HCT116 (cell line): Measurements from ENCODE around the gene USP21. TPM values are rescaled to one million over a fixed set of nuclear protein-coding genes. Genes with fewer than 3 reads are reported as not detected.

Experiments used
- ATAC-seq: fragments of 200-7000 bp; cut with Tn5 transposase; 2 replicates; pipeline ENCODE4 v1.9.1; 2020; ENCODE audit warnings: mild to moderate bottlenecking, moderate library complexity
- BruUV-seq: library from RNA; stranded (reverse); fragments of 400-500 nt; replicated peaks from 2 replicates; lab custom pipeline; 2021; lab: Mats Ljungman, UMichigan
- CTCF ChIA-PET: fragments of 300-600 bp; sonication (Branson Sonifier 250); formaldehyde crosslinking; loops from one replicate; lab custom pipeline; 2021; ENCODE audit warnings: antibody characterized with exemption; lab: Charles Lee
- POLR2A ChIA-PET: fragments of 300-600, 350-600 bp; sonication (Branson Sonifier 250); formaldehyde crosslinking; loops from one replicate; lab custom pipeline; 2021; ENCODE audit warnings: antibody characterized with exemption; lab: Charles Lee
- RAD21 ChIA-PET, 2 experiments: fragments of 300-600 bp; sonication (Branson Sonifier 250); formaldehyde crosslinking; loops; one replicate each; lab custom pipeline; 2023; ENCODE audit warnings: low total read pairs in 2 of 2; ENCODE audit not compliant: uncharacterized antibody in 2 of 2, unreplicated experiment in 2 of 2, low non-redundant PET in 1 of 2; lab: Charles Lee
- DNase-seq: peaks from one replicate; pipeline ENCODE4 v3.0.0-alpha.2; 2010; ENCODE audit warnings: low read depth, low spot score
- H2AFZ ChIP-seq: fragments of 200-600 bp; shearing (Covaris generic), sonication (generic); 2 replicates; pipeline ENCODE4 v1.6.1; 2017; ENCODE audit warnings: low read depth, mixed run types, mixed read lengths, antibody characterized with exemption, low read length; ENCODE audit not compliant: poor library complexity, severe bottlenecking
- H3K27ac ChIP-seq: 2 replicates; pipeline ENCODE4 v1.5.1; 2012; ENCODE audit warnings: low read depth, low read length
- H3K27me3 ChIP-seq: fragments of 200-600 bp; sonication (generic); 2 replicates; pipeline ENCODE4 v1.6.1; 2016; ENCODE audit warnings: mixed run types, low read length, mixed read lengths; ENCODE audit not compliant: insufficient read depth
- H3K36me3 ChIP-seq, 2 experiments: fragments of 200-500 bp in 1 of 2; fragments of 200-600 bp in 1 of 2; sonication (Bioruptor generic) in 1 of 2; sonication (generic) in 1 of 2; 2 replicates each; pipeline versions ENCODE4 v1.5.1 to v1.6.1; 2014 to 2016; ENCODE audit warnings: low read length in 2 of 2, inconsistent platforms in 1 of 2, mixed read lengths in 1 of 2, mixed run types in 1 of 2; ENCODE audit not compliant: insufficient read depth in 2 of 2, control insufficient read depth in 1 of 2
- H3K4me1 ChIP-seq, 2 experiments: fragments of 200-600 bp in 1 of 2; sonication (generic) in 1 of 2; 2 replicates each; pipeline versions ENCODE4 v1.5.1 to v1.6.1; 2012 to 2017; ENCODE audit warnings: low read length in 2 of 2, inconsistent platforms in 1 of 2, mild to moderate bottlenecking in 1 of 2, mixed read lengths in 1 of 2, mixed run types in 1 of 2, moderate library complexity in 1 of 2; ENCODE audit not compliant: insufficient read depth in 2 of 2, control insufficient read depth in 1 of 2
- H3K4me2 ChIP-seq: fragments of 200-600 bp; sonication (generic); 2 replicates; pipeline ENCODE4 v1.6.1; 2017; ENCODE audit warnings: mixed run types, low read length, mixed read lengths
- H3K4me3 ChIP-seq, 2 experiments: fragments of 200-600 bp in 1 of 2; sonication (generic) in 1 of 2; replicated peaks in 1 of 2; 2 replicates each; pipeline ENCODE4 v1.5.1; 2011 to 2016; ENCODE audit warnings: low read length in 2 of 2, control low read depth in 1 of 2, low read depth in 1 of 2, mild to moderate bottlenecking in 1 of 2, mixed read lengths in 1 of 2, mixed run types in 1 of 2
- H3K79me2 ChIP-seq: fragments of 200-600 bp; sonication (generic); 2 replicates; pipeline ENCODE4 v1.6.1; 2017; ENCODE audit warnings: mild to moderate bottlenecking, mixed run types, low read length, moderate library complexity, mixed read lengths; ENCODE audit not compliant: insufficient read depth
- H3K9ac ChIP-seq: fragments of 200-600 bp; sonication (generic); 2 replicates; pipeline ENCODE4 v1.6.1; 2016; ENCODE audit warnings: low read length, mixed read lengths
- H3K9me2 ChIP-seq: fragments of 200-600 bp; sonication (generic), shearing (Covaris generic); 2 replicates; pipeline ENCODE4 v1.6.1; 2017; ENCODE audit warnings: mixed run types, mild to moderate bottlenecking, moderate library complexity; ENCODE audit not compliant: insufficient read depth
- H3K9me3 ChIP-seq, 2 experiments: fragments of 200-500 bp in 1 of 2; fragments of 200-600 bp in 1 of 2; sonication (Bioruptor generic) in 1 of 2; sonication (generic) in 1 of 2; 2 replicates each; pipeline ENCODE4 v1.6.1; 2014 to 2017; ENCODE audit warnings: low read length in 2 of 2, mixed read lengths in 2 of 2, inconsistent platforms in 1 of 2, low read depth in 1 of 2, mild to moderate bottlenecking in 1 of 2, mixed run types in 1 of 2, moderate library complexity in 1 of 2; ENCODE audit not compliant: control insufficient read depth in 1 of 2, insufficient read depth in 1 of 2
- H4K20me1 ChIP-seq: fragments of 200-600 bp; sonication (generic), shearing (Covaris generic); 2 replicates; pipeline ENCODE4 v1.6.1; 2017; ENCODE audit warnings: mixed run types, mild to moderate bottlenecking, moderate library complexity; ENCODE audit not compliant: insufficient read depth
- CEBPB ChIP-seq: IDR thresholded peaks from 2 replicates; pipeline ENCODE4 v1.6.1; 2012; ENCODE audit warnings: low read depth
- EGR1 ChIP-seq: IDR thresholded peaks from 2 replicates; pipeline ENCODE4 v1.6.1; 2012; ENCODE audit warnings: low read depth
- ELF1 ChIP-seq: IDR thresholded peaks from 2 replicates; pipeline ENCODE4 v1.6.1; 2012; ENCODE audit warnings: low read depth, borderline replicate concordance
- POLR2A ChIP-seq: IDR thresholded peaks from 2 replicates; pipeline ENCODE4 v1.7.0; 2011; ENCODE audit warnings: borderline replicate concordance; ENCODE audit not compliant: insufficient read depth, insufficient read length; ENCODE audit errors: extremely low read depth
- SRF ChIP-seq: IDR thresholded peaks from 2 replicates; pipeline ENCODE4 v1.6.1; 2012; ENCODE audit warnings: low read depth
- YY1 ChIP-seq: IDR thresholded peaks from 2 replicates; pipeline ENCODE4 v1.6.1; 2011; ENCODE audit warnings: low read length, low read depth, moderate library complexity, mild to moderate bottlenecking; ENCODE audit not compliant: insufficient replicate concordance; ENCODE audit errors: extremely low read depth
- ZBTB33 ChIP-seq: IDR thresholded peaks from 2 replicates; pipeline ENCODE4 v1.6.1; 2011; ENCODE audit warnings: mild to moderate bottlenecking, low read length, moderate library complexity; ENCODE audit not compliant: insufficient replicate concordance; ENCODE audit errors: extremely low read depth
- ZFX ChIP-seq: fragments of 450-650 bp; IDR thresholded peaks from 2 replicates; pipeline ENCODE4 v1.6.1; 2017
- ZNF274 ChIP-seq: fragments of 200-500 bp; sonication (Bioruptor generic); IDR thresholded peaks from 2 replicates; pipeline ENCODE4 v1.6.1; 2014; ENCODE audit warnings: mild to moderate bottlenecking, low read depth, low read length, inconsistent platforms
- intact Hi-C: fragments of 100-400 bp; cut with micrococcal nuclease; formaldehyde crosslinking; loops from 2 replicates; pipeline ENCODE4 v1.10.0; 2022
- total RNA-seq: library from RNA; stranded (reverse); gene quantifications from one replicate; pipeline ENCODE4 v1.2.1, GENCODE V29; 2021; ENCODE audit not compliant: unreplicated experiment
- TF ChIP-seq, protein P1 (sequence below): IDR thresholded peaks from 2 replicates; pipeline ENCODE4 v1.6.1; 2012; ENCODE audit warnings: low read depth
- TF ChIP-seq, protein P2 (sequence below): IDR thresholded peaks from 2 replicates; pipeline ENCODE4 v1.6.1; 2012
- TF ChIP-seq, protein P3 (sequence below): IDR thresholded peaks from 2 replicates; pipeline ENCODE4 v1.6.1; 2012
- TF ChIP-seq, protein P4 (sequence below), 3 experiments: fragments of 200-600 bp in 1 of 3; sonication (generic) in 1 of 3; IDR thresholded peaks in 2 of 3; conservative IDR thresholded peaks in 1 of 3; 2 replicates each; pipeline ENCODE4 v1.5.1; 2012 to 2017; ENCODE audit warnings: low read depth in 2 of 3, low read length in 2 of 3, antibody characterized with exemption in 1 of 3, borderline replicate concordance in 1 of 3, control low read depth in 1 of 3, mild to moderate bottlenecking in 1 of 3, mixed read lengths in 1 of 3, mixed run types in 1 of 3, moderate library complexity in 1 of 3; ENCODE audit not compliant: insufficient read depth in 1 of 3

Gene USP21
- total RNA-seq, 1 experiment from 2014 or later, result 22.1 TPM

DNA sequence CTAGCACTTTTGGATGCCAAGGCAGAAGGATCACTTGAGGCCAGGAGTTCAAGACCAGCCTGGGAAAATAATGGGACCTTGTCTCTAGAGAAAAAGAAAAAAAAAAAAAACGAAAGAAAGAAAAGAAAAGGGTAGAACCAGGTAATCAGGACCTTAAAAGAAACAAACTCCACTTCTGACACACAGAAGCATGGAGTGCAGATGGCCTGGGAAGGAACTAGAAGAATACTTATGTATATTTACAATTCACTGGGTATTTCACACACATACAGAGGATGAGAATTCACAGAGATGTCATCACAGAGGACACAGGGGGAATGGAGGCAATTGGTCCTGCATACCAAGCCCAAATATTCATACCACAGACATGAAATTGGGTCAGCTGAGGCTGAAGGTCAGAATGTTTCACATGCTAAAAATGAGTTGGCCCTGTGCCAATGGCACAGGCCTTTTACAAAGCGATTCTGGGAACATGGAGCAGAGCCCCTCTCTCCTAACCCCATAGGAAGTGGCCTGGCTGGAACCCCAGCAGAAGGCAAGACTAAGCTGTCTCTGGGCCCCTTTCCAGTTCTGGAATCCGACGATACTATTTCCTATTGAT is 13.6 kb downstream of the USP21 start:
- Histone ChIP-seq H3K4me2 (no peak overlapping the region), H3K9me3 (no peaks in the 10 kb centered on the region), H2AFZ (no peak overlapping the region), H3K9me2 (no peaks in the 10 kb centered on the region), H3K79me2 (peaks cover 17% of the 10 kb centered on the region), H3K4me1 (peaks cover 9 to 15% of the 10 kb centered on the region in 2 experiments; a peak in 3 of 4 replicates), H3K27me3 (no peaks in the 10 kb centered on the region), H4K20me1 (no peaks in the 10 kb centered on the region), H3K9ac (no peak overlapping the region), H3K4me3 (no peak overlapping the region), H3K36me3 (peaks cover 21 to 38% of the 10 kb centered on the region in 2 experiments; a peak in 3 of 4 replicates), H3K27ac (no peak overlapping the region)
- RAD21 ChIA-PET, result no interaction called here
- CTCF ChIA-PET, result no interaction called here
- DNase-seq, result no peak
- ATAC-seq, result no peak
- no TSS peak for BruUV-seq
- intact Hi-C loops, result no loop called here
- no peak for TF ChIP-seq ELF1
- TF ChIP-seq, protein P1, sequence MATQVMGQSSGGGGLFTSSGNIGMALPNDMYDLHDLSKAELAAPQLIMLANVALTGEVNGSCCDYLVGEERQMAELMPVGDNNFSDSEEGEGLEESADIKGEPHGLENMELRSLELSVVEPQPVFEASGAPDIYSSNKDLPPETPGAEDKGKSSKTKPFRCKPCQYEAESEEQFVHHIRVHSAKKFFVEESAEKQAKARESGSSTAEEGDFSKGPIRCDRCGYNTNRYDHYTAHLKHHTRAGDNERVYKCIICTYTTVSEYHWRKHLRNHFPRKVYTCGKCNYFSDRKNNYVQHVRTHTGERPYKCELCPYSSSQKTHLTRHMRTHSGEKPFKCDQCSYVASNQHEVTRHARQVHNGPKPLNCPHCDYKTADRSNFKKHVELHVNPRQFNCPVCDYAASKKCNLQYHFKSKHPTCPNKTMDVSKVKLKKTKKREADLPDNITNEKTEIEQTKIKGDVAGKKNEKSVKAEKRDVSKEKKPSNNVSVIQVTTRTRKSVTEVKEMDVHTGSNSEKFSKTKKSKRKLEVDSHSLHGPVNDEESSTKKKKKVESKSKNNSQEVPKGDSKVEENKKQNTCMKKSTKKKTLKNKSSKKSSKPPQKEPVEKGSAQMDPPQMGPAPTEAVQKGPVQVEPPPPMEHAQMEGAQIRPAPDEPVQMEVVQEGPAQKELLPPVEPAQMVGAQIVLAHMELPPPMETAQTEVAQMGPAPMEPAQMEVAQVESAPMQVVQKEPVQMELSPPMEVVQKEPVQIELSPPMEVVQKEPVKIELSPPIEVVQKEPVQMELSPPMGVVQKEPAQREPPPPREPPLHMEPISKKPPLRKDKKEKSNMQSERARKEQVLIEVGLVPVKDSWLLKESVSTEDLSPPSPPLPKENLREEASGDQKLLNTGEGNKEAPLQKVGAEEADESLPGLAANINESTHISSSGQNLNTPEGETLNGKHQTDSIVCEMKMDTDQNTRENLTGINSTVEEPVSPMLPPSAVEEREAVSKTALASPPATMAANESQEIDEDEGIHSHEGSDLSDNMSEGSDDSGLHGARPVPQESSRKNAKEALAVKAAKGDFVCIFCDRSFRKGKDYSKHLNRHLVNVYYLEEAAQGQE, result no peak
- TF ChIP-seq SRF, result no peak
- TF ChIP-seq, protein P2, sequence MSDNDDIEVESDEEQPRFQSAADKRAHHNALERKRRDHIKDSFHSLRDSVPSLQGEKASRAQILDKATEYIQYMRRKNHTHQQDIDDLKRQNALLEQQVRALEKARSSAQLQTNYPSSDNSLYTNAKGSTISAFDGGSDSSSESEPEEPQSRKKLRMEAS, result no peak
- no peak for TF ChIP-seq ZNF274
- TF ChIP-seq CEBPB, result no peak
- TF ChIP-seq YY1, result no peak
- TF ChIP-seq, protein P3, sequence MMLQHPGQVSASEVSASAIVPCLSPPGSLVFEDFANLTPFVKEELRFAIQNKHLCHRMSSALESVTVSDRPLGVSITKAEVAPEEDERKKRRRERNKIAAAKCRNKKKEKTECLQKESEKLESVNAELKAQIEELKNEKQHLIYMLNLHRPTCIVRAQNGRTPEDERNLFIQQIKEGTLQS, result no peak
- TF ChIP-seq ZFX, result no peak
- no peak for TF ChIP-seq ZBTB33
- no peak for TF ChIP-seq POLR2A
- TF ChIP-seq EGR1, result no peak
- TF ChIP-seq, protein P4, sequence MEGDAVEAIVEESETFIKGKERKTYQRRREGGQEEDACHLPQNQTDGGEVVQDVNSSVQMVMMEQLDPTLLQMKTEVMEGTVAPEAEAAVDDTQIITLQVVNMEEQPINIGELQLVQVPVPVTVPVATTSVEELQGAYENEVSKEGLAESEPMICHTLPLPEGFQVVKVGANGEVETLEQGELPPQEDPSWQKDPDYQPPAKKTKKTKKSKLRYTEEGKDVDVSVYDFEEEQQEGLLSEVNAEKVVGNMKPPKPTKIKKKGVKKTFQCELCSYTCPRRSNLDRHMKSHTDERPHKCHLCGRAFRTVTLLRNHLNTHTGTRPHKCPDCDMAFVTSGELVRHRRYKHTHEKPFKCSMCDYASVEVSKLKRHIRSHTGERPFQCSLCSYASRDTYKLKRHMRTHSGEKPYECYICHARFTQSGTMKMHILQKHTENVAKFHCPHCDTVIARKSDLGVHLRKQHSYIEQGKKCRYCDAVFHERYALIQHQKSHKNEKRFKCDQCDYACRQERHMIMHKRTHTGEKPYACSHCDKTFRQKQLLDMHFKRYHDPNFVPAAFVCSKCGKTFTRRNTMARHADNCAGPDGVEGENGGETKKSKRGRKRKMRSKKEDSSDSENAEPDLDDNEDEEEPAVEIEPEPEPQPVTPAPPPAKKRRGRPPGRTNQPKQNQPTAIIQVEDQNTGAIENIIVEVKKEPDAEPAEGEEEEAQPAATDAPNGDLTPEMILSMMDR (IDR thresholded peaks at IDR 0.05 in 2 of 3, conservative IDR thresholded peaks at IDR 0.05 in 1 of 3; ENCODE audit: borderline replicate concordance in 1 of 3, insufficient read depth in 1 of 3, low read depth in 2 of 3, low read length in 2 of 3), result no peak
- POLR2A ChIA-PET, result no interaction called here
